ENCODE results near the gene ANKRD33B.
A peak's percentile ranks its signal among the peaks of the same experiment; 100 is the strongest.
"Not testable (repeated sequence)": the region's sequence is repeated elsewhere in the genome, so short reads cannot be mapped to it uniquely, and the experiment has no call there.

ANKRD33B gene

DNA sequence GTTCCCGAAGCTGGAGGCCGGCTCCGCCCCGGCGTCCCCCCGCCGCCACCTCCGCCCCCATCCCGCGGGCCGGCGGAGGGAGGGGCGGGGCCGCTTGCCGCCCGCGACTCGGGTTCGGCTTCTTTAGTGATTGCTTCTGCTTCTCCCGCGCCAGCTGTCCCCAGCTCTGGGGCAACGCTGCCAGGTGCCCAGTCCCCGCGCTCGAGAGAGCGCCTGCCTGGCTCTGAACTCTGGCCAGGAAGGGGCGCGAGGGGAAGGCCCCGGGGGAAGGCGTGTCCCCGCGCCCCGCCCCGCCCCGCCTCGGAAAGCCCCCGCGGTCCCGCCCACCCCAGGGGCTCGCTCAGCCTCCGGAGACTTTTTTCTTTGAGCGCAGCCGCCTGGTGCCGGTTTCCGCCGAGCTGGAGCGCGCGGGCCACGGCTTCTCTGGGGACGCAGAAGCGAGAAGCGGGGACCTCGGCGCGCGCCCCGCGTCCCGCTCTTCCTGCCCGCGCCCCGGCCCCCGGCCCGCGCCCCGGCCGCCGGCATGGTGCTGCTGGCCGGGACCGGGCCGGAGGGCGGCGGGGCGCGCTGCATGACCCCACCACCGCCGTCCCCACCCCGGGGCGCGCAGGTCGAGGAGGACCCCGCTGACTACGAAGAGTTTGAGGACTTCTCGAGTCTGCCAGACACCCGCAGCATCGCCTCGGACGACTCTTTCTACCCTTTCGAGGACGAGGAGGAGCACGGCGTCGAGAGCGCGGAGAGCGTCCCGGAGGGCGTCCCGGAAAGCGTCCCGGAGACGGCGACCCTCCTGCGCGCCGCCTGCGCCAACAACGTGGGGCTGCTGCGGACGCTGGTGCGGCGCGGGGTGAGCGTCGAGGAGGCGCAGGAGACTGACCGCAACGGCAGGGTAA is at the start of gene ANKRD33B:
Gene ANKRD33B, plus strand, starts transcription at position 126 of the 893 bp plus-strand sequence. Its CDS starts 398 bp downstream, at position 524.
- peak; percentile 93 for DNase-seq

DNA sequence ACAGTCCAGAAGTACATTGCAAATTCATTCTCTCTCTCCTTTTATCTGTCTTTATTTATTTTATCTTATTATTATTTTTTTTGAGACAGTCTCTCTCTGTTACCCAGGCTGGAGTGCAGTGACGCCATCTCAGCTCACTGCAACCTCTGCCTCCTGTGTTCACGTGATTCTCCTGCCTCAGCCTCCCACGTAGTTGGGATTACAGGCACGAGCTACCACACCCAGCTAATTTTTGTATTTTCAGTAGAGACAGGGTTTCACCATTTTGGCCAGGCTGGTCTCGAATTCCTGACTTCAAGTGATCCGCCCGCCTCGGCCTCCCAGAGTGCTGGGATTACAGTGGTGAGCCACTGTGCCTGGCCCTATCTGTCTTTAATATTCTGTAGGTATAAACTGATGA is 49.3 kb upstream of the ANKRD33B start:
- DNase-seq, result not testable (repeated sequence)

DNA sequence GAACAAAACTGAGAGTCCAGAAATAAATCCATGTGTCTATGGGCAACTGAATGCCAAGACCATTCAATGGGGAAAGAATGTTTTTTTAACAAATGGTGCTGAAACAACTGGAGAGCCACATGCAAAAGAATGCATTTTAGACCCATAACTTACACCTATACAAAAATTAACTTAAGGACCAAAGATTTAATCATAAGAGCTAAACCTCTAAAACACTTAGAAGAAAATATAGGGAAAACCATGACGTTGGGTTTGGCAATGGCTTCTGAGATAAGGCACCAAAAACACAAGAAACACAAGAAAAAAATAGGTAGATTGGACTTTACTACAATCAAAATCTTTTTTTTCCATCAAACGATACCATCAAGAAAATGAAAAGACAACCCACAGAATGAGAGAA is 48.4 kb upstream of the ANKRD33B start:
- DNase-seq, result no peak

DNA sequence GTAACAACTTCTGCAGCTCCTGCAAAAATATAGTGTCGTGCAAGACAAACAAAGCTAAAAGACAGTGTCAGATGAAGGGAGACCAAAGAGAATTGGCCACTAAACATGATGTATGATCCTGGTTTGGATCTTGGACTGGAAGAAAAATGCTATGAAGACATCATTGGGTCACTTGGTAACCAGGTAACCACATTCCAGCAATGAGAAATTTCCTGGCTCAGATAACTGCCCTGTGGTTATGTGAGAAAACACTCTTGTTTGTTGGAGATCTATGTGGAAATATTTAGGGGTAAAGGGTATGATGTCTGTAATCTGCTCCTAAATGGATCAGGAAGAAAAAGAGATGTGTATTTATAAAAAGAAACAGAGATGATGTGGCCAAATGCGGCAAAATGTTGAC is 45.5 kb upstream of the ANKRD33B start:
- DNase-seq, result no peak

DNA sequence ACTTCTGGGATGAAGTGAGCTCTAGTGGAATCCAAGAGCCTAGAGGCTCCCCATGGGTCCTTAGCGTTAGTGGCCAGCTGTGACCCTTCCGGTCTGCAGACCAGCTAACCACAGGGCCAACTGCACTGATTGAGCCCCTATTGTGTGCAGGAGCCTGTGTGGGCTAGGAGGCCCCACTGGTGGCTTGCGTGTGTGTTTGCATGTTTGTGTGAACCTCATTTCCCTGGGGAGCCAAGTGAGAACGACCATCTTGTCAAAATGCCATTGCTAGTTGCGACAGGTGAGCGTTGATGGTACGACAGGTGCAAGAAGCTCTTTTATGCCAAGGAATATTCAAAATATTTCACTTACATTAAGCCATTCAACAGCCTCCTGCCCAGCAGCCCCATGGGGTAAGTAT is 44.1 kb upstream of the ANKRD33B start:
- DNase-seq, result no peak

DNA sequence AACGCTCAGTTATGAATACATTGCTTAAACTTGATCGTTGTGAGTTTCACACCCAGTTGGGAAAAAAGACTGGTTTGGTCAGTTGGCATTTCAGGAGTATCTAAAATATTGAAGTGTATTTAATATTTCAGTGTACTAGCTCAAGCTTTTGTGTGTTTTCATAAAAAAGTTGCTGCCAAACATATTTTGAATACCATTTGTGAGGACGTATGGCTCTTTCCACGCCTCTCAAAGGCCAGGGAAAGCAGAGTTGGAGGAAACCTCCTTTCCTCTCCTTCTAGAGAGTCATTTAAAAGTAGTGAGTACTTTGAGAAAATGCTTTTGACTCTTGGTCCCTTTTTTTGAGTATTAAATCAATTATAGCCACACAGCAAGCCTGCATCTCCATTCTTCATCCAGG is 43.2 kb upstream of the ANKRD33B start:
- no peak for DNase-seq

DNA sequence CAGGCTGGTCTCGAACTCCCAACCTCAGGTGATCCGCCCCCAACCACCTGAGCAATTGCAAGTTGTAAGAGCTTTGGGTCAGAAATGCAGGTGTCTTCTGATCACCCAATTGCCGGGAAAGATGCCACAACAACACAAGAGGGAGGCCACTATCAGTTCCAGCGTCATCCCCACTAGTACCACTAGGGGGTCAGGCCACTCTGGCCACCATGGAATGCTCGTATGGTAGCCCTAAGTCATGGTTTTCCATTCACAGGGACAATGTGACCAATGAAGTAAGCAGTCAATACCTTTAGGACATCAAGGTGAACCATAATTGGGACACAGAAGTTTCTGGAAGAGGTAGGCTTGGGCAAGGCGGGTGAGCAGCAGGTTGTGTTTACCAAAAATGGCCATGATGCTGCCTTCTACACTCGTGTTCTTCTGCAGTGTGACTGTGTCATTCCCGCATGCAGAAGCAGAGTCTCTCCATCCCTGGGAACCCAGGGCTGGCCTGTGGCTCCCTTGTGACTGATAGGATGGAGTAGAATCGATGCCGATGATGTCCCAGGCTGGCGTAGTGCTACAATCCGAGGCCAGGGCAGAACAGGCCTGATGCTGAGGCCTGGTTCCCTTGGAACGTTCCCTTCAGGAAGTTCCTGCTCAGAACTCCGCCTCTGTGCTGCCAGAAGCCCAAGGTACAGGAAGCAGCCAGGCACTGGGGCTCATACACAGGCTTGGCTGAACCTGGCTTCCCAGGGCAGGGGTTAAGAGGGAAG is 42.2 kb upstream of the ANKRD33B start:
- DNase-seq, result no peak

DNA sequence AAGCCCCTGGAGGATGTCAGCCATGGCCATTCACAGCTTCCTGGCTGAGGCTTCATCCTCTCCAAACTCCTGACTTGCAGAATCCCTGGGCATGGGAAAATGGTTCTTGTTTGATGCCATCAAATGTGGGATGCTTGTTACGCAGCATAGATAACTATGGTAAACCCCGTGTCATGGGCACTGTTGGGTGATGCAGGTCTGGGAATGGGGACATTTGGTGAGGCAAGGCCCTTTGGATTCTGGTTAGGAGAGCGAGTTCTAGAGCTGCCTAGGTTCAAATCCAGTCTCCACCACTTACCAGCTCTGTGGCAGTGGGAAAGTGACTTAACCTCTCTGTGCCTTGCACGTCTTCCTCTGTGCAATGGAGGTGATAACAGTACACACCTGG is 41.7 kb upstream of the ANKRD33B start:
- no peak for DNase-seq

DNA sequence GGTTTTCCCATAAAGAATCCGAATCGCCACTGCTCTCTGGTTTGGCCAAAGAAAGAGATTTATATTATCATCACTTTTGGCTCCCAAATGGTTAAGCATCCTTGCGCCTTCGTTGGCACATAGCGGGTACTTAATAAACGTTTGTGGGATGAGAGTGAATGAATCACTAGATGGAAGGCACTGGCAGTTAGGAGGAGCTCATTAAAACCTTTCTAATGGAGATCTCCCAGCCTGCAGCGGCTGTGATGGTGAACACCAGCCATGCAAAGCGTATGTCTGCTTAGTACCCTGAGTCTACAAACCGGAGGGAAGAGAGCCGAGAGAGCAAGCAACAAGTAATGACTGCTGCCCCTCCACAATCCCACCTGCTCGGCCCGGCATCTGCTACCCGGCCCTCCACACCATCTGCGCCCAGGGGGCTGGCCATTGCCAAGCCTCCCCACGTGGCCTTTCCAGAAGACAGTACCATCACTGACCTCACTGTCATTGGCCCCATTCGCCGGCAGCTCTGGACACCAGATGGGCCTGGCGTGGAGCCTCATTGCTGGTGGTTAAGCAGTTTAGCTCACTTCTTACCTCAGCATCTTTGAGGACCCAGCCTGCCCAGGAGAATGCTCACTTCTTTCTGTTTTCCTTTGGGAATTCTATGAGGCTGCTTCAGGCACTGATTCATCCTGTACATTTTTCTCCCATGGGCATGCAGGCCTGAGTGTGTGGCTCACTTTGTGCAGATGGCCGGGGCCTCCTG is 39.3 kb upstream of the ANKRD33B start:
- peak; percentile 58 for DNase-seq

DNA sequence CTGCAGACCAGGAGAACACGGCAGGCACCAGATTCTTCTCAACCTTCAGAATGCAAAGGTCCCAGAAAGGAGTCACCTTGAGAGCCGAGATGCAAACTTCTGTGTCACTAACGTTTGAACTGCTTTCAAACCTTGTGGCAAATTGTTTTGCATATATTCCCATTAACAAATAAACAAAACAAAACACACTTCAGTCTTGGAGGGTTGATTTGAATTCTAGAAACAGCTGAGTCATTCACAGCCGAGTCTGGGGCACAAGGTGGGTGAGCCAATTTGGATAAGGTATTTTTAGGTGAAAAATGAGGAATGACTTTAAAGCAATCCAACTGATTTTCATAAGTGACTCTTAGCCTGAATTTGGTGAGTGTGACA is 38.8 kb upstream of the ANKRD33B start:
- no peak for DNase-seq

DNA sequence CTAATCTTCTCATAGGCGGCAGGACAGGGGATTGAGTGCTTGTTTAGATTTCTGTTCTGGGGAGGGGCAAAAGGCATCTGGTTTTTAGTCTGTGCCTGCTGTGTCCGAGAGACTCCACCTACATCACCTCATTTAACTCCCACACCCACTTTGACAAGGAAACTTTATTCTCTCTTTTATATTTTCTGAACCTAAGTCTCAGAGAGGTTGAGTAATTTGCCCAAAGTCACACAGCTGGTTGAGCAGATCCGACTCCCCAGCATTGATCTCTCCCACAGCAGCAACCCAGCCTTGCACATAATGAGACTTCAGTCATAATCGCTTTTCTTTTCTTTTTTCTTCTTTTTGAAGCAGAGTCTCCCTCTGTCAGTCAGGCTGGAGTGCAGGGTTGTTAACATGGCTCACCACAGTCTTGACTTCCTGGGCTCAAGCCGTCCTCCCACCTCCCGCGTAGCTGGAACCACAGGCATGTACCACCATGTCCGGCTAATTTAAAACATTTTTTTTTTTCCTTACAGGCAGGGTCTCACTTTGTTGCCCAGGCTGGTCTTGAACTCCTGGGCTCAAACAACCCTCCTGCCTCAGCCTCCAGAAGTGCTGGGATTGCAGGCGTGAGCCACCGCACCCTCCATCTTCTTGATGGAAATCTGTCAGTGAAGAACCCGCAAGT is 36.5 kb upstream of the ANKRD33B start:
- DNase-seq, result no peak

DNA sequence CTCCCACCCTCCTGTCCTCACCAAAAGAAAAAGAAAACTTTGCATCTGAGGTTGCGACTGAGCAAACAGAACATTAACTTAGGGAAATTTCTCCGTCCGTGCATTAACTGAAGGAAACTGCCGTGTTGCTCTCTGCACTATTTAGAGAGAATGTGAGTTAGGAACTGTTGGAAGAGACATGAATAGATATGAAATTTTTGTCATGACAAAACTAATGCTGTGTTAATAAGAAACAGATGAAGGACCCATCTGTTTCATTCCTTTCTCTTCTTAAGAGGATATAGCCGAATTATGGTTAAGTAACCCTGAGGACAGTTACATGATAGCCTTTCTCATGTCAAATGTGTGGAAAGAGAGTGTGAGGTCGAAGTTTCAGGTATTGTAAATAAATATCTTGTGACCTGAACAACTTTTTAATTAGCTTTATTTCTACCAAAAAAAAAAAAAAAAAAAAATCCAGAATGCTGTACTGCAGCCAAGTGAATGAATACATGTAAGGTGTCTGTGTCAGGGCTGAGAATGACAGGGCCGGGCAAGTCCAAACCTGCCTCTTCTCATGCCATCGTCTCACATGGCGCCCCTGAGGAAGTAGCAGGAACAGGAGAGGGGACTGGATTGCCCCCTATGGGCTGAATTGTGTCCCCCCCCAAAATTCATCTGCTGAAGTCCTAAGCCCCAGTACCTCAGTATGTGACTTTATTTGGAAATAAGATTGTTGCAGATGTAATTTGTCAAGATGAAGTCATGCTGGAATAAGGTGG is 35.6 kb upstream of the ANKRD33B start:
- peak; percentile 92 for DNase-seq

DNA sequence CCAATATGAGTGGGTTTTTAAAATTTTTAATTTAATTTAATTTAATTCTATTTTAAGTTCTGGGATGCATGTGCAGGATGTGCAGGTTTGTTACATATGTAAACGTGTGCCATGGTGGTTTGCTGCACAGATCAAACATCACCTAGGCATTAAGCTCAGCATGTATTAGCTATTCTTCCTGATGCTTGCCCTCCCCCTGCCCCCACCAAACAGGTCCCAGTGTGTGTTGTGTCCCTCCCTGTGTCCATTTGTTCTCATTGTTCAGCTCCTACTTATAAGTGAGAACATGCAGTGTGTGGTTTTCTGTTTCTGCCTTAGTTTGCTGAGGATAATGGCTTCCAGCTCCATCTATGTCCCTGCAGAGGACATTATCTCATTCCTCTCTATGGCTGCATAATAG is 35.0 kb upstream of the ANKRD33B start:
- no peak for DNase-seq

DNA sequence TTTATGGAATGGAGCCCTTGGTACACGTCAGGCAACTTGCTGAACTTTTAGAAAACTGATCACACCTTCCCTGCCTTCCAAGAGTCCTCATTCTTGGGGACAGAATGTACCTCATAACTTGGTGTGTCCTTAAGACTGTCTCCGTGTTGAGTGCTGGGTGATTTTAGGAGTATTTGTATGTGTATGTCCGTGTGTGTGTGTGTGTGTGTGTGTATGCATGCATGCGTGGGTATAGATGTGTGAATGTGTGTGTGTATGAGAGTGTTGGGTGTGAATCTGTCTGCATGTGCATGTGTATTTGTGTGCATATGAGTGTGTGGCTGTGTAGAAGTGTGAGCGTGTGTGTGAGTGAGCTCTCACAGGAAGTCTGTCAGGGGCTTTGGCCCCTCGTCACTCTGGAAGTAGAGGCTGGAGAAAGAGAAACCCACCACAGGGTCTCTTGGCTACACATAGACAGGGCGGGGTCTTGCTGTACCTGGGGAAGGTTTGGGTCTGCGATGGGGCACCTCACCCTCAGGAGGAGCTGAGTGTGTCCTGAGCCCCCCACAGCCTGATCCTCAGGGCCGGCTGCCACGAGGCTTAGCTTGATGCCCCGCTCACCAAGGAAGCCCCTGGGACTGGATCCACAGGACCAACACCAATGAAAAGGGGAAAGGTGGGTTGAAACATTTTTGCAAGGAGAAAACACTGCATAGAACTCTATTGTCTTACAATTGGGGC is 33.1 kb upstream of the ANKRD33B start:
- no peak for DNase-seq

DNA sequence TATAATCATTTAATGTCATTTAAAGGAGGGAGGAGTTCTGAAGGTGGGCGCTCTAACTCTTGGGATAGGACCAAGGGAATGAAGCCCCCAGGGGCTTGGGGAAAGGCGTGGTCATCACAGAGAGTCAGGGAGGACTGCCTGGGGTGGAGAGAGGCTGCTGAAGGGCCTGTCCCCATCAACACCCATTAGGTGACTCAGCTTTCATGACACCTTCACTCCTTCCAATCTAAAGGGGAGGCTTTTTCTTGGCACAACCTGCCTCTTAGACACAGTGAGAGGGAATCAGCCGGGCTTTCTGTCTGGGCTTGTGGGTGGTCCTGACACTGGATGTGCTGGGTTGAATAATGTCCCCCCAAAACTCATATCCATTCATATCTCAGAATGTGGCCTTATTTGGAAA is 31.4 kb upstream of the ANKRD33B start:
- no peak for DNase-seq

DNA sequence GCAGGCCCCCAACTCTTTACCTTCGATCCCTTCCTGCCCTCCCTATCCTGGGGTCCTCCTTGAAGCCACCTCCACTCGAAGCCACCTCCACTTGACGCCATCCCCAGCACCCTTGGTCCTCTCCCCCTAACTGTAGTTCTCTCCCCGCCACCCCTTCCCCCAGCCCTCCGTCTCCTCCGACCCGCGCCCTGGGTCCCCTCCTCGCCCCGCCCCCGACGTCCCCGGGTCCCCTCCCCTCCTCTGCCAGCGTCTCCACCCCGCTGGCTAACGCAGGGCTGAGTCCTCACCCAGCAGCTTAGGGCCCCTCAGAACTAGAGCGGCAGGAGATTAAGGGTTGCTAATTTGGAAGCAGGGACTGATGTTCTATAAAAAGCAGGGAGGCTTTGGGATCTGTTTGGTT is 30.6 kb upstream of the ANKRD33B start:
- DNase-seq, result no peak

DNA sequence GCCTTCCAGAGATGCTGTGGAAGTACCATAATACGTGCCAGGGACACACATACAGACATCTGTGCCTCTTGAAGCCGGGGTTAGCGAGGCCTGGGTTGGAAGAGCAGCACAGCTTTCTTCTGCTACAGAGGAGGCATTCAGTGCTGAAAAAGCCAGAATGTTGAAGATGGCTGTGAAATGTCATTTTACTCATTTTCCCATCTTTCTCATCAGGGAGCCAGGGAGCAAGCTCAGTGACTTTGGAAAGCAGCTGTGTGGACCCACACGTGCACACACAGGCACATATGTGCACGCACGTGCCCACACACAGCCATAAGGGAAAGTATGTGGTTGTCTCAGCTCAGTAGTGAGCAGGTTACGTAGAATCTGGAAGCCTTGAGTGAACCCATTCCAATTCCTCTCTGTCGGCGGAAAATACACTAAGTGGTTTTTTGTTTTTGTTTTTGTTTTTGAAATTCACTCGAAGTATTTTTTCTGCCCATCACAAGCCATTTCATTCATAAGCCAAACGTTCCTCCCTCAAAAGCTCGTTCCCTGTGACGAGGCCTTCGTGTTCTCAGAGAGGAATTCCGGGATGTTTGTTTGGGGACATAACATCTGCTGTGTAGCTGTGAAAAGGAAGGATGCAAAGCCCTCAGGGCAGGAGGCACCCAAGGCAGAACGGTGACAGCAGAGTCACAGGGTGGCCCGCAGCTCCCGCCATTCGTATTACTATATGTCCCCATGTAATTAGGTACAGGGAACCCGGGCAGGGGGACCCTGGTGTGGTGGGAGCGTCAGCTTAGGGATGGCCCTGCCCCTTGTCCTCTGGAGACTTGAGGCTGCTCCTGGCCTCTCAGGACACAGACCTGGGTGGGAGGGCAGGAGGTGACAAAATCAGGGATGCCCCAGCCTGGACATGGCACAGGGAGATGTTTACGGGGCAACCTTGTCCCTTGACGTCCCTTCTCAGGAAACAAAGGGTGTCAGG is 29.0 kb upstream of the ANKRD33B start:
- DNase-seq, result no peak

DNA sequence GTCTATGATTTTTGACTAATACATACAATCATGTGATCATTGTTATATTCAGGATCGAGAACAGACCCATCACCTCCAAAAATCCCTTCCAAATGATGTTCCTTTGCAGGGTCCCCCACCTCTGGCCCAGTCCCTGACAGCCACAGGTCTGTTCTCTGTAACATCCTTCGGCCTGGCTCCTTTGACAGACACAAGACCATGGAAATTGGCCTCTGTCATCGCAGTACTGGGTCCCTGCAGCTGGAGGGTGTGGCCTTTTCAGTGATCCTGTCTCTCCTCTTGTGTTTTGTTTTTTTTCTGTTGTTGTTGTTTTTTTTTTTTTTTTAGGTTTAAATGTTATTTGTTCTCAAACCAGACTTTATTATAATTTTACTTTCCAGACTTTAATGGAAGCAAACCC is 27.4 kb upstream of the ANKRD33B start:
- DNase-seq, result no peak

DNA sequence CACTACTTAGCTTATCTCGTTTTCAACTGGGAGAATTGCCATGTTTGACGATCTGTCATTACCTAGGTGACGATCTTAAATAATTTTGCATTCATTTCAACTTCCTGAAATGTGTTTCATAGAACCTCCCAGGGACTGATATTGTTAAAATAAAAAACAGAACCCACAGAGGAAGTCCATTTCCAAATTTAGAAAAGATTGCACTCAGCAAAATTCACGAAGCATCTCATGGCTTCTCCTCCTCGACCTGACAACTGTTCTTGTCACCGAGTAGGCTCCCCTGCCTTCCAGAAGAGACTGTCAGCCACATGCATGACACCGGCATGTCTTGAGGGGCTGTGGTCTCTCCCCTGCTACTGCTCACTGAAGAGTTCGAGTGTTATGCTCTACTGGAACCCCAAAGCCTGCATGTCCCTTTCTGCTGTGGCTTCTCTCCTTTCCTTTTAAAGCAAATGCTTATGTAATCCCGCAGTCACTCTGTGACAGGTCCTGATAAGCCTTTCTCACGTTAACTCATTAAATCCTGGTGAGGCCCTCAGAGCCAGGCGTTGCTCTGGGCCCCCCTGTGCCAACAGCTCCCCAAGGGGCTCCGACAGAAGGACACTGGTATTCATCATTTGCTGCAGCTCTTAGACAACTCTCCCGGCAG is 26.8 kb upstream of the ANKRD33B start:
- no peak for DNase-seq

DNA sequence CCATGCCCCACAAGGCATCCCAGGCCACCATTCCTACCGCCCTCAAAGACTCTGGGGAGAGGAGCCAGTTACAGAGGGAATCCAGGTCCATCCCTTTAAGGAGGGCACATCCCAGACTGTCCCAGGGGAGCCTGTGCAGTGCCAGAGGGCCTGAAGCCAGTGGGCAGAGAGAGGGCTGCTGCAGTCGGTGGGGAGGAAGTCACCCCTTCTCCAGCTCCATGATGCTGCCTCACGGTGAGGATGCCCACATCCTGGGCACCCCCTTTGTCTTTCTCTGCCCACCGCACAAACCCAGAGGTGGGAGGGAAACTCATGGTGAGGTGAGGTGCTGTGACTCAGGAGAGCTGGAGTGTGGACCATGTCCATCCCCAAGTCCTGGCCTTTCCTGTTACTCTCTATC is 26.2 kb upstream of the ANKRD33B start:
- DNase-seq, result no peak

Data from NCI-H2171 (cell line).